ENCODE measurements around the gene PCSK5. TPM values are rescaled to one million over a fixed set of nuclear protein-coding genes. Genes with fewer than 3 reads are reported as not detected.

The PCSK5 gene
- total and polyA plus RNA-seq, 2 donors (not counting 1 experiment from before 2014, with no cell fraction given), result 0.09 TPM; not detected in 1

- DNase-seq, result no peak
- H2AFZ ChIP-seq (ENCODE audit: insufficient read depth, low read depth, low read length, poor library complexity, severe bottlenecking), result no peak overlapping the region
- ChIA-PET POLR2A (no interaction called here), CTCF (no interaction called here)
- Mint-ChIP-seq H3K4me3 (no peak overlapping the region), H3K4me1 (no peaks in the 10 kb centered on the region), H3K27ac (no peak overlapping the region), H3K9me3 (ENCODE audit: insufficient read depth) (peaks cover 7% of the 10 kb centered on the region), H3K27me3 (no peaks in the 10 kb centered on the region)
- no peaks in the 10 kb centered on the region for H3K79me2 ChIP-seq (ENCODE audit: control insufficient read depth, insufficient read depth, low read length)
- ATAC-seq (ENCODE audit: low read depth), result no peak
- no peak overlapping the region for H3K27ac ChIP-seq (ENCODE audit: low read length in 2 of 2)
- no peaks in the 10 kb centered on the region for H3K36me3 ChIP-seq (replicated peaks in 1 of 2; ENCODE audit: control extremely low read depth in 1 of 2, control insufficient read depth in 1 of 2, extremely low read depth in 1 of 2, insufficient read depth in 2 of 2, low read length in 1 of 2)
- intact Hi-C loops (cut with micrococcal nuclease), result no loop called here
- H3K27me3 ChIP-seq (replicated peaks in 1 of 4; ENCODE audit: control extremely low read depth in 1 of 4, control insufficient read depth in 3 of 4, insufficient read depth in 4 of 4, low read length in 3 of 4), result no peaks in the 10 kb centered on the region
- no peak overlapping the region for H3K4me3 ChIP-seq (ENCODE audit: control extremely low read depth in 1 of 5, extremely low read depth in 1 of 5, insufficient read depth in 1 of 5, low read depth in 2 of 5, low read length in 4 of 5)
- H3K9ac ChIP-seq (ENCODE audit: low read length), result no peak overlapping the region
- H4K20me1 ChIP-seq (ENCODE audit: control insufficient read depth, insufficient read depth, low read length, poor library complexity, severe bottlenecking), result no peaks in the 10 kb centered on the region
- no peak overlapping the region for H3K4me2 ChIP-seq (replicated peaks; ENCODE audit: low read depth, low read length, poor library complexity, severe bottlenecking)
- H3K4me1 ChIP-seq (ENCODE audit: control insufficient read depth in 2 of 2, insufficient read depth in 2 of 2, low read length in 2 of 2), result no peaks in the 10 kb centered on the region
- TF ChIP-seq, protein P1, sequence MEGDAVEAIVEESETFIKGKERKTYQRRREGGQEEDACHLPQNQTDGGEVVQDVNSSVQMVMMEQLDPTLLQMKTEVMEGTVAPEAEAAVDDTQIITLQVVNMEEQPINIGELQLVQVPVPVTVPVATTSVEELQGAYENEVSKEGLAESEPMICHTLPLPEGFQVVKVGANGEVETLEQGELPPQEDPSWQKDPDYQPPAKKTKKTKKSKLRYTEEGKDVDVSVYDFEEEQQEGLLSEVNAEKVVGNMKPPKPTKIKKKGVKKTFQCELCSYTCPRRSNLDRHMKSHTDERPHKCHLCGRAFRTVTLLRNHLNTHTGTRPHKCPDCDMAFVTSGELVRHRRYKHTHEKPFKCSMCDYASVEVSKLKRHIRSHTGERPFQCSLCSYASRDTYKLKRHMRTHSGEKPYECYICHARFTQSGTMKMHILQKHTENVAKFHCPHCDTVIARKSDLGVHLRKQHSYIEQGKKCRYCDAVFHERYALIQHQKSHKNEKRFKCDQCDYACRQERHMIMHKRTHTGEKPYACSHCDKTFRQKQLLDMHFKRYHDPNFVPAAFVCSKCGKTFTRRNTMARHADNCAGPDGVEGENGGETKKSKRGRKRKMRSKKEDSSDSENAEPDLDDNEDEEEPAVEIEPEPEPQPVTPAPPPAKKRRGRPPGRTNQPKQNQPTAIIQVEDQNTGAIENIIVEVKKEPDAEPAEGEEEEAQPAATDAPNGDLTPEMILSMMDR (IDR thresholded peaks at IDR 0.05), result no peak
- no peak for TF ChIP-seq EZH2 (IDR thresholded peaks at IDR 0.05; ENCODE audit: borderline replicate concordance, insufficient read depth, low read depth, low read length, poor library complexity, severe bottlenecking)
- peaks cover 0 to 4% (median 0%) of the 10 kb centered on the region in 3 donors for H3K9me3 ChIP-seq (ENCODE audit: control extremely low read depth in 1 of 3, control insufficient read depth in 2 of 3, insufficient read depth in 1 of 3, low read length in 2 of 3)
Observed at GRCh38 chr9:76082057-76082456, 191.6 kb downstream of the PCSK5 start.

- Histone ChIP-seq H4K20me1 (ENCODE audit: control insufficient read depth, insufficient read depth, low read length, poor library complexity, severe bottlenecking) (no peaks in the 10 kb centered on the region), H3K4me3 (ENCODE audit: control extremely low read depth in 1 of 5, extremely low read depth in 1 of 5, insufficient read depth in 1 of 5, low read depth in 2 of 5, low read length in 4 of 5) (no peak overlapping the region), H3K4me2 (replicated peaks; ENCODE audit: low read depth, low read length, poor library complexity, severe bottlenecking) (no peak overlapping the region), H3K36me3 (replicated peaks in 1 of 2; ENCODE audit: control extremely low read depth in 1 of 2, control insufficient read depth in 1 of 2, extremely low read depth in 1 of 2, insufficient read depth in 2 of 2, low read length in 1 of 2) (no peaks in the 10 kb centered on the region), H3K4me1 (ENCODE audit: control insufficient read depth in 2 of 2, insufficient read depth in 2 of 2, low read length in 2 of 2) (no peaks in the 10 kb centered on the region), H3K9me3 (ENCODE audit: control extremely low read depth in 1 of 3, control insufficient read depth in 2 of 3, insufficient read depth in 1 of 3, low read length in 2 of 3) (no peaks in the 10 kb centered on the region), H3K9ac (ENCODE audit: low read length) (no peak overlapping the region), H3K27me3 (replicated peaks in 1 of 4; ENCODE audit: control extremely low read depth in 1 of 4, control insufficient read depth in 3 of 4, insufficient read depth in 4 of 4, low read length in 3 of 4) (no peaks in the 10 kb centered on the region), H3K27ac (ENCODE audit: low read length in 2 of 2) (no peak overlapping the region), H3K79me2 (ENCODE audit: control insufficient read depth, insufficient read depth, low read length) (no peaks in the 10 kb centered on the region), H2AFZ (ENCODE audit: insufficient read depth, low read depth, low read length, poor library complexity, severe bottlenecking) (no peak overlapping the region)
- CTCF ChIA-PET, result no interaction called here
- WGBS (ENCODE audit: insufficient coverage), result no CpG with 5 or more reads among the region's 2 CpGs
- Mint-ChIP-seq H3K27ac (no peak overlapping the region), H3K4me1 (no peaks in the 10 kb centered on the region), H3K27me3 (no peaks in the 10 kb centered on the region), H3K4me3 (no peak overlapping the region), H3K9me3 (ENCODE audit: insufficient read depth) (peaks cover 2% of the 10 kb centered on the region)
- no peak for DNase-seq
- TF ChIP-seq EZH2 (IDR thresholded peaks at IDR 0.05; ENCODE audit: borderline replicate concordance, insufficient read depth, low read depth, low read length, poor library complexity, severe bottlenecking), result no peak
- TF ChIP-seq, protein P1 (IDR thresholded peaks at IDR 0.05), result no peak
- ATAC-seq (ENCODE audit: low read depth), result no peak
- POLR2A ChIA-PET, result no interaction called here
- intact Hi-C loops (cut with micrococcal nuclease), result no loop called here
Observed at GRCh38 chr9:76085596-76085995, 195.1 kb downstream of the PCSK5 start.
